Measurements from ENCODE around the gene PITPNM2. TPM values are rescaled to one million over a fixed set of nuclear protein-coding genes. Genes with fewer than 3 reads are reported as not detected.
A peak's percentile ranks its signal among the peaks of the same experiment; 100 is the strongest.

The PITPNM2 gene
- total and polyA plus RNA-seq, 12 donors: 5.6 to 32.7 (median 18.4) TPM

DNA sequence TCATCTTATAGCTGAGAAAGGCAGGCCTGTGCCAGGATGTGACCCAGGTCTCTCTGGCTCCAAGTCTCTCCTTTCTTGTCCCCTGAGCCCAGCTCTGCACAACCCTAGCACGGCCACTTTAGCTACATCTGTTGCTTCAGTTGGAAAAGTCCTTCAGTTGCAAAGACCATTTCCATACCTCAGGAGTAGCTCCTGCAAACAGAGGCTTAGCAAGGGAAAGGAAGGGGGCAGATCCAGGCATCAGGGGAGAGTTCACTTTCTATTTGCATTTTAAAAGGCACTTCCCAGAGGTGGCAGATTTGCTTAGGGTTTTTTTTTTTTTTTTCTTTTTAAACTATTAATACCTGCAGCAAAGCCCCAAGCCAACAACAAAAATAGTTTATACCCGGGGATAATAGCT is 3.0 kb upstream of the PITPNM2 start:
- no peak for ATAC-seq
- Histone ChIP-seq H3K27ac (no peak overlapping the region), H3K4me3 (no peak overlapping the region), H3K27me3 (peaks cover 0 to 12% (median 0%) of the 10 kb centered on the region in 7 donors), H3K36me3 (peaks cover 0 to 47% (median 8%) of the 10 kb centered on the region in 9 donors), H3K4me1 (peaks cover 7 to 25% (median 22%) of the 10 kb centered on the region in 9 donors), H3K9me3 (no peaks in the 10 kb centered on the region)
- no peak for DNase-seq
- intact Hi-C loops (cut with DNase I): loop anchor here in 9 of 10 donors (2.0 to 10.0 kb wide), 8 partner anchors 63 to 172 kb away; partner anchors contain the start of genes ARL6IP4 (in 5 of the 9), MPHOSPH9 (in 1 of the 9) and MTRFR (in 1 of the 9)
- WGBS, 2 donors: 53 to 59% methylated on average over 2 of the region's 2 CpGs
- TF ChIP-seq CTCF (IDR thresholded peaks at IDR 0.05): no peak

DNA sequence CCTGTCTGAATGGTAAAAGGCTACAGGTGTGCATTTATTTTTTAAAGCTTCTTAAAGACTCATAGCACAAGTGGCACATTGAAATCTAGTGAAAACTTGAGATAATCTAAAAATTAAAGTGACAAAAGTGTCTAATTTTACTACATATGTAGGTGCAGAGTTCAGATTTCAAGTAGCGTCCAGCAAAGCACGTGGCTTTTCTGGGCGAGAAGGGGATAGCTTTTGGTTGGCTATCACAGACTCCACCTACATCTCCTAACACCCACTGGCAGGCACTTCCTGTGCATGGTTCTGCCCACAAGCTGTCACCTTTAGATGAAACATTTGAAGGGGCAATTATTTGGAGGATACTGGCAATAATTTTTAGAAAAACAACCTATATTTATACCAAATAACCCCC is 1.9 kb upstream of the PITPNM2 start:
- ATAC-seq (no peak), DNase-seq (no peak)
- H3K36me3 ChIP-seq: peaks cover 0 to 40% (median 8%) of the 10 kb centered on the region in 9 donors
- peaks cover 0 to 12% (median 0%) of the 10 kb centered on the region in 7 donors for H3K27me3 ChIP-seq
- WGBS, 2 donors: 79 to 83% methylated on average over 3 of the region's 3 CpGs
- intact Hi-C loops (cut with DNase I): loop anchor here in 9 of 10 donors (2.0 to 10.0 kb wide), 8 partner anchors 64 to 171 kb away; partner anchors contain the start of genes ARL6IP4 (in 5 of the 9), MPHOSPH9 (in 1 of the 9) and MTRFR (in 1 of the 9)
- H3K4me3 ChIP-seq: no peak overlapping the region
- H3K4me1 ChIP-seq: peaks cover 7 to 33% (median 27%) of the 10 kb centered on the region in 9 donors
- H3K9me3 ChIP-seq: no peaks in the 10 kb centered on the region
- H3K27ac ChIP-seq: no peak overlapping the region
- no peak for TF ChIP-seq CTCF (IDR thresholded peaks at IDR 0.05)

DNA sequence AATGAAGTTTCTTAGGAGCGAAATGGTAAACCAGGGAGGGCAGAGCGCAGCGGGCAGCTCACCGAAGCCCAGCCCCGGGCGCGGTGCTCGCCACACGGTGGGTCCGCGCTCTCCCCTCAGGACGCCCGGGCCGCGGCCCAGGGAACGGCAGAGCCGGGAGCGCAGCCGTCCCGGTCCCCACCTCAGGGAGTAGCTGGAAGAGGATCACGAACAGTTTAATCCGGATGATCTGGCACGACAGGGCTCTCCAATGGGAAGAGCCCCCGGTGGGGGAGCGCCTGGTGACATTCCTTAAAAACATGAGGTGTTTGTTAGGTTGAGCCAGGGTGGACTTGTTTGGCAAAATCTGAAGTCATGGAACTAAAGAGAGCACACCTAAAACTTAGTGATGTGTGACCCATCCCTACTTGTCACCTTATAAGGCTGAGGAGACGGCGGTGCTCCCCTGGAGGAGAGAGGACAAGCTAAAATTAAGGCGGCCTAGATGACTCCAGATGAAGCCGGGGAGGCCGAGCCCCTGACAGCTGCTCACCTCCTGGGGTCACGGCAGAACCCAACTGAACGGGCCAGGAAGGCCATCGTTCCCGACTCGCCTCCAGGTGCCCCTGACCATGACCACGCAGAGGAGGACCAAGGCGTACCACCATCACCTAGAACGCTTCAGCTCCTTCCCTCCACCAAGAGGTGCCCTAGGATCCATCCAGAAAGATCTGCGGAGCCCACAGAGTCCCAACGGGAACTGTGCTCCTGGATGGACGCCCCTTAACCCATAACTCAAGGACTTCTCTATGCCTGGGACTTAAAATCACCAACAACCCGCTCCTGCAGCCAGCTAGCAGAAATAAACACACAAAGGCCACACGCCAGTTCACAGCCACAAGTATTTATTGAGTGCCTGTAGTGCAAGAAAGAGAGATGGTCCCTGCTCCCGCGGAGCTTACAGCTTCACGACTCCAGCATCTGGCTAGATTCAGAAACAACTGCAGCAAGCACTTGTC is 866 bp upstream of the PITPNM2 start:
- ATAC-seq: peak; percentile 21 to 52 (median 30)
- 42 to 43% methylated on average over 46 of the region's 46 CpGs for WGBS, 2 donors
- Histone ChIP-seq H3K36me3 (peaks cover 0 to 30% (median 8%) of the 10 kb centered on the region in 9 donors), H3K4me1 (peaks cover 7 to 33% (median 27%) of the 10 kb centered on the region in 9 donors), H3K9me3 (no peaks in the 10 kb centered on the region), H3K27ac (peak overlapping the region; percentile 40 to 89 (median 85)), H3K27me3 (peaks cover 0 to 12% (median 0%) of the 10 kb centered on the region in 7 donors), H3K4me3 (peak overlapping the region; percentile 66 to 91 (median 80))
- no peak for DNase-seq
- intact Hi-C loops (cut with DNase I): loop anchor here (1.0 to 10.0 kb wide), 10 partner anchors 66 to 173 kb away; partner anchors contain the start of genes ARL6IP4 (in 5 of the 10), MPHOSPH9 (in 1 of the 10) and MTRFR (in 1 of the 10)
- TF ChIP-seq CTCF (IDR thresholded peaks at IDR 0.05): no peak

DNA sequence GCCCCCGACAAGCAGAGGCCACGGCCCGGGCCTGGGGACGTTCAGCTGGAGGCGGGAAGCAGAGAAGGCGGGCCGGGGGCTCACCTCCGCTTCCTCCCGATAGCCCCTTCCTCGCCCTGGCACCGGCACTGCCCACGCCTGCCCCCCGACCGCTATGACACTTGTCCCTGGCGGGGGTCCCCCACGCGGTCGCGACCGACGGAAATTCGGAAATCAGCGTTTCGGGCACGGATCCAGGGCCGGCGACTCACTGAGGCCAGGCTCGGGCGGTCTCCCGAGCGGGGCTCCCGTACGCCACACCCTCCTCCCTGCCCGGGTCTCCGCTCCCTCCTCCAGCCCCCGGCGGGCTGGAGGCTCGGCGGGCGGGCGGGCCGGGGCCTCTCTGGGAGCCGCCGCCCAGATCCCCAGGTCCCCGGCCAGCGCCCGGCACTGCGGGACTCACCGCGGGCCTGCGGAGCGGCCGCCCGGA is 581 bp downstream of the PITPNM2 start:
- peaks cover 7 to 33% (median 27%) of the 10 kb centered on the region in 9 donors for H3K4me1 ChIP-seq
- 1% methylated on average over 51 to 54 of the region's 54 CpGs for WGBS, 2 donors
- H3K27me3 ChIP-seq: peaks cover 0 to 12% (median 0%) of the 10 kb centered on the region in 7 donors
- H3K9me3 ChIP-seq: no peaks in the 10 kb centered on the region
- ATAC-seq (peak; percentile 26 to 67 (median 54)), DNase-seq (peak; percentile 54 to 63)
- H3K4me3 ChIP-seq: peak overlapping the region; percentile 58 to 90 (median 72)
- intact Hi-C loops (cut with DNase I): loop anchor here in 9 of 10 donors (2.0 to 10.0 kb wide), 9 partner anchors 67 to 172 kb away; partner anchors contain the start of genes ARL6IP4 (in 5 of the 9), MPHOSPH9 (in 1 of the 9) and MTRFR (in 1 of the 9)
- H3K27ac ChIP-seq: peak overlapping the region; percentile 34 to 92 (median 82)
- no peak for TF ChIP-seq CTCF (IDR thresholded peaks at IDR 0.05)
- peaks cover 0 to 20% (median 2%) of the 10 kb centered on the region in 9 donors for H3K36me3 ChIP-seq
